ENCODE results near the gene RICTOR. TPM values are rescaled to one million over a fixed set of nuclear protein-coding genes. Genes with fewer than 3 reads are reported as not detected.

Gene RICTOR
- total and polyA plus RNA-seq, 9 of the 15 experiments (the other 6 are each of a cell fraction or from before 2014, with no cell fraction given): 13.9 to 46.6 (median 22.6) TPM

DNA sequence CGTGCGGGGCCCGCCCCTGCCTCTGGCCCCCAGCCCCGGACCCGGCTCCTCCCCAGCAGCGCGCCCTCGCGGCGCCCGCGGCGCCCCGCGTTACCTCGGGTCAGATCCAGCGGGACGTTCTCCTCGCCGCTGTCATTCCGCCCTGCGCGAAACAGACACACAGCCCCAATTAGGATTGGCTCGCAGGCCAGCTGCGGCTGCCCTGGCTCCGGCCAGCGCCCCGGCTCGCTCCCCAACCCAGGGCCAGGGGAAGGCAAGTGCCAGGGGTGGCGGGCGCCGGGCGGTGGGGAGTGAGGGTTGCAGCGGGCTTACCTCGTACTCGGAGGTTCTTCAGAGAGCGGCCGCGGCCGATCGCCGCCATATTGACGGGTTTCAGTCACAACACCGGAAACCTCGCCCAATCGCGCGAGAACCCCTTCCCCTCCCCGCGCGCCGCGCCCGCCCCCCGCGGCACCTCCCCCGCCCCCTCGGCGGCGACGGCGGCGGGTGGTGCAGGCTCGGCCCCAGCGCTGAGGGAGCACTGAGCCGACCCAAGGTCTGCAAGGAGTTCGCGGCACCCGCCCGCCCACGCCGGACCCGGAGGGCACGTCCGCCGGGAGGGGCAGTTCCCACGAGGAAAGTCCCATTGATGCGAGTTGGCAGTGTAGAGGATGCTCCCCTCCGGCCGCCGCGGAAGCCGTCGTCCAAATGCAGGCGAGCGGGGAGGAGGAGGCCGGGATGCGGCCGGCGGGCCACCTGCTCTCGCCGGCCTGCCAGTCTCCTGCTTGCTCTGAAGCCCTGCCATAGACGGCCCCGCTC, at the start of gene RICTOR (continued):
- no peak for TF ChIP-seq ZNF668 (CRISPR knock-in tag; IDR thresholded peaks at IDR 0.05)
- TF ChIP-seq, protein P1, sequence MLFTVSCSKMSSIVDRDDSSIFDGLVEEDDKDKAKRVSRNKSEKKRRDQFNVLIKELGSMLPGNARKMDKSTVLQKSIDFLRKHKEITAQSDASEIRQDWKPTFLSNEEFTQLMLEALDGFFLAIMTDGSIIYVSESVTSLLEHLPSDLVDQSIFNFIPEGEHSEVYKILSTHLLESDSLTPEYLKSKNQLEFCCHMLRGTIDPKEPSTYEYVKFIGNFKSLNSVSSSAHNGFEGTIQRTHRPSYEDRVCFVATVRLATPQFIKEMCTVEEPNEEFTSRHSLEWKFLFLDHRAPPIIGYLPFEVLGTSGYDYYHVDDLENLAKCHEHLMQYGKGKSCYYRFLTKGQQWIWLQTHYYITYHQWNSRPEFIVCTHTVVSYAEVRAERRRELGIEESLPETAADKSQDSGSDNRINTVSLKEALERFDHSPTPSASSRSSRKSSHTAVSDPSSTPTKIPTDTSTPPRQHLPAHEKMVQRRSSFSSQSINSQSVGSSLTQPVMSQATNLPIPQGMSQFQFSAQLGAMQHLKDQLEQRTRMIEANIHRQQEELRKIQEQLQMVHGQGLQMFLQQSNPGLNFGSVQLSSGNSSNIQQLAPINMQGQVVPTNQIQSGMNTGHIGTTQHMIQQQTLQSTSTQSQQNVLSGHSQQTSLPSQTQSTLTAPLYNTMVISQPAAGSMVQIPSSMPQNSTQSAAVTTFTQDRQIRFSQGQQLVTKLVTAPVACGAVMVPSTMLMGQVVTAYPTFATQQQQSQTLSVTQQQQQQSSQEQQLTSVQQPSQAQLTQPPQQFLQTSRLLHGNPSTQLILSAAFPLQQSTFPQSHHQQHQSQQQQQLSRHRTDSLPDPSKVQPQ (CRISPR knock-in tag; IDR thresholded peaks at IDR 0.05; ENCODE audit: borderline replicate concordance): no peak

DNA sequence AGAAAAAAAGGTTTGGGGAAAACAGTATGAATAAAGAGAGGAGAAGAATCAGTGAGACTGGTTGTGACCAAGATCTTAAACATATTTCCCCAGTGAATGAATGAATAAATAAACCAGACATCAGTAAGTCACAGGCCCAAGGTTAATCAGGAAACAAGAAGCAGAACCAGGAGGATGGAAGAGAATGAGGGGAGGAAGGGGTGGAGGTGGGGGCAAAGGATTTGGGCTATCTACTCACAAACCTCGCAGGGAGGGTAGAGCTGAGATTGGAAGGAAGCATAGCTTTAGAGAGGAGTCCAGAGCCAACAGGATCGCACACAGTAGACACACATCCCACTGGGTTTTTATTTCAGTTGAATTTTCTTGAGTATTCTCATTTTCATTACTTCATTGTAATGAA, 47.7 kb upstream of the RICTOR start:
- CTCF ChIA-PET (ENCODE audit: low intra/inter-chr PET ratio): interaction anchor here (0.5 kb wide), 1 partner anchor 128 kb away, joined by 7 read pairs; no protein-coding TSS in a partner anchor
- intact Hi-C loops (cut with micrococcal nuclease) (no loop called here), in situ Hi-C loops (cut with MboI) (no loop called here)
- 0 out of 4 replicates have a peak, but pooled peaks of 1 of the 2 experiments have one; percentile 24 for TF ChIP-seq HDAC1 (IDR thresholded peaks at IDR 0.05)
- no peak for TF ChIP-seq ARID2 (IDR thresholded peaks at IDR 0.05)
- 0 out of 2 replicates have a peak, but pooled peaks have one; percentile 25 for TF ChIP-seq ZNF24 (IDR thresholded peaks at IDR 0.05)
- peak; percentile 51 to 57; a peak in 1 of 4 replicates for TF ChIP-seq KDM1A (IDR thresholded peaks at IDR 0.05)
- H3K4me1 ChIP-seq (replicated peaks in 1 of 2; ENCODE audit: control insufficient read depth in 2 of 2, insufficient read depth in 2 of 2, low read length in 2 of 2): peaks cover 6 to 35% of the 10 kb centered on the region in 2 experiments
- no peaks in the 10 kb centered on the region for H3K79me2 ChIP-seq (ENCODE audit: control insufficient read depth, insufficient read depth, low read length)
- BruUV-seq (replicated peaks): no TSS peak
- H3K9me1 ChIP-seq (ENCODE audit: control insufficient read depth, insufficient read depth, low read length): no peaks in the 10 kb centered on the region
- no peaks in the 10 kb centered on the region for H3K9me3 ChIP-seq (replicated peaks; ENCODE audit: control insufficient read depth, insufficient read depth, low read depth, low read length)
- no peak overlapping the region for H3K9ac ChIP-seq (ENCODE audit: insufficient read depth in 1 of 2, low read depth in 2 of 2, low read length in 2 of 2)
- H3K36me3 ChIP-seq (ENCODE audit: control insufficient read depth, insufficient read depth, low read length): no peaks in the 10 kb centered on the region
- no peaks in the 10 kb centered on the region for H3K27me3 ChIP-seq (ENCODE audit: control insufficient read depth in 2 of 2, insufficient read depth in 2 of 2, low read length in 2 of 2)
- H3K27ac ChIP-seq (ENCODE audit: extremely low read depth, low read depth, low read length): no peak overlapping the region
- no peak for DNase-seq (ENCODE audit: extremely low read depth in 1 of 4, low spot score in 3 of 4)
- H3K4me2 ChIP-seq (ENCODE audit: insufficient read depth, low read length): no peak overlapping the region
- H3K4me3 ChIP-seq: no peak overlapping the region
- no peak for FAIRE-seq
- ATAC-seq: no peak
- POLR2A ChIA-PET: interaction anchor here (0.7 to 1.1 kb wide), 2 partner anchors 11 to 75 kb away, joined by 3 read pairs; no protein-coding TSS in a partner anchor
- no peaks in the 10 kb centered on the region for H4K20me1 ChIP-seq (replicated peaks; ENCODE audit: control insufficient read depth, insufficient read depth, low read length)
- no peak overlapping the region for H2AFZ ChIP-seq (ENCODE audit: low read depth, low read length)
- 16% methylated on average over 2 of the region's 2 CpGs for WGBS (ENCODE audit: insufficient coverage, low coverage, missing lambda C conversion rate)
